RWPE1 (cell line): ENCODE data around the gene CNGA3.
A peak's percentile ranks its signal among the peaks of the same experiment; 100 is the strongest.

ENCODE experiments used
- CTCF ChIA-PET: fragments of 350-600 bp; sonication (Branson Sonifier 250); formaldehyde crosslinking; extraction: SDS; loops from one replicate; lab custom pipeline; 2021; lab: Yijun Ruan, JAX
- POLR2A ChIA-PET: fragments of 400-600 bp; formaldehyde crosslinking; extraction: SDS; loops from one replicate; lab custom pipeline; 2020; ENCODE audit warnings: antibody characterized with exemption; ENCODE audit not compliant: low non-redundant PET; lab: Yijun Ruan, JAX
- DNase-seq: peaks from one replicate; pipeline ENCODE4 v3.0.0; 2012; ENCODE audit warnings: low spot score
- H3K27ac ChIP-seq: fragments of 450-650 bp; 2 replicates; pipeline ENCODE4 v1.5.1; 2017
- TF ChIP-seq, protein P1 (sequence below): fragments of 450-650 bp; conservative IDR thresholded peaks from 2 replicates; pipeline ENCODE4 v1.5.1; 2017; ENCODE audit warnings: low read depth, mild to moderate bottlenecking

The CNGA3 gene

DNA sequence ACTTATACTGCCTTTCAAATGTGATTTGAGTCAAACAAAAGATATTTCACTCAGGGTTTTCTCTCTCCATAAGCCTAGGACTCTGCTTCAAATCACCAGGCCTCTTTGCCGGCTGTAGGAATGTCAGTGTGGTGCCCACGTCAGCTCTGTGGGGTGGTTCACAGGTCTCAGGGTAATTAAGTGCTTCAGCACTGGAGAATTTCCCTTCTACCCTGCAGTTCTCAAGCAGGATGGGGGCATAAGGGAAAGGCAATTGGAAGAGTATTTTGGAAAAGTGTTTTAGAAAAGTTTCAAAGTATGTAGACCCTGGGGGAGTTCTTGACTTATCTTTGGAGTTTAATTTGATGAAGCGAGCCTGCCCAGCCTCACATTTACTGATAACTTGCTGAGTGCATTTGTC, 9.6 kb downstream of the CNGA3 start:
- TF ChIP-seq, protein P1, sequence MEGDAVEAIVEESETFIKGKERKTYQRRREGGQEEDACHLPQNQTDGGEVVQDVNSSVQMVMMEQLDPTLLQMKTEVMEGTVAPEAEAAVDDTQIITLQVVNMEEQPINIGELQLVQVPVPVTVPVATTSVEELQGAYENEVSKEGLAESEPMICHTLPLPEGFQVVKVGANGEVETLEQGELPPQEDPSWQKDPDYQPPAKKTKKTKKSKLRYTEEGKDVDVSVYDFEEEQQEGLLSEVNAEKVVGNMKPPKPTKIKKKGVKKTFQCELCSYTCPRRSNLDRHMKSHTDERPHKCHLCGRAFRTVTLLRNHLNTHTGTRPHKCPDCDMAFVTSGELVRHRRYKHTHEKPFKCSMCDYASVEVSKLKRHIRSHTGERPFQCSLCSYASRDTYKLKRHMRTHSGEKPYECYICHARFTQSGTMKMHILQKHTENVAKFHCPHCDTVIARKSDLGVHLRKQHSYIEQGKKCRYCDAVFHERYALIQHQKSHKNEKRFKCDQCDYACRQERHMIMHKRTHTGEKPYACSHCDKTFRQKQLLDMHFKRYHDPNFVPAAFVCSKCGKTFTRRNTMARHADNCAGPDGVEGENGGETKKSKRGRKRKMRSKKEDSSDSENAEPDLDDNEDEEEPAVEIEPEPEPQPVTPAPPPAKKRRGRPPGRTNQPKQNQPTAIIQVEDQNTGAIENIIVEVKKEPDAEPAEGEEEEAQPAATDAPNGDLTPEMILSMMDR = no peak
- no peak for DNase-seq
- no peak overlapping the region for H3K27ac ChIP-seq
- ChIA-PET POLR2A (no interaction called here), CTCF (no interaction called here)

DNA sequence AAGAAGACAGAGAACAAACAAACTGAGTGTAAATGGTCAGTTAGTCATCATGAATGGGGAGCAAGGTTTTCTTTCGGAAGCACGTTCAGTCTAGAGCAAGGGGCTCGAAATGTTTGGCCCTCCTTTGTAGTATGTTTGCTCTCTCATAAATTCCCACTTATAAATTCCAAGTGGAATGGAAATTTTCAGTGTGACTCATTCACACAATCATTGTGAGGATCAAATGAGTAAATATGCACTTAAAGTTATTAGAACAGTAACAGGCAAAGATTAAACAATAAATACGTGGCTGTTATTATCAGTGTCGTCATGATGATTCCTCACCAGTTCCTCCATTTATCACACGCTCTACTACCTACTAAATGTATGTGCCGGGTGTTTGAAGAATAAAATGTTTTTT, 10.5 kb downstream of the CNGA3 start:
- ChIA-PET POLR2A (no interaction called here), CTCF (no interaction called here)
- DNase-seq = no peak
- H3K27ac ChIP-seq = no peak overlapping the region
- TF ChIP-seq, protein P1 = no peak

DNA sequence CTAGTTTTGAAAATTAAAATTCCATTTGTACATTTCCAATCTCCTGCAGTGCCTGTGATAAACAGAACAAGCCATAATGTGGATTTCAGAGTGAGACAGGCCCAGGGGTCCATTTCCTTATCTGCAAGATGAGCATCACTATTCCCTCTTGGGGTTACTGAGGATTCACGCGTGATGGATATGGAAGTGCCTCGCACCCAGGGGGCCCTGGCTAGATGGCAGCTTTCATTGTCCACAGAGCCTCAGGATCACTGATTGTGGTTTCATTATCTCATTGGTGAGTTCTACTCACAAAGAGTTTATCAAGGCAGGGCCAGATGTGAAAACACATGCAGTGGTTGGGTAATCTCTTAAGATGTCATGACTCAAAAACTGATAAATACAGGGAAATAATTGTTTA, 11.6 kb downstream of the CNGA3 start:
- POLR2A ChIA-PET = no interaction called here
- no peak for DNase-seq
- CTCF ChIA-PET = no interaction called here
- TF ChIP-seq, protein P1 = no peak
- H3K27ac ChIP-seq = no peak overlapping the region

DNA sequence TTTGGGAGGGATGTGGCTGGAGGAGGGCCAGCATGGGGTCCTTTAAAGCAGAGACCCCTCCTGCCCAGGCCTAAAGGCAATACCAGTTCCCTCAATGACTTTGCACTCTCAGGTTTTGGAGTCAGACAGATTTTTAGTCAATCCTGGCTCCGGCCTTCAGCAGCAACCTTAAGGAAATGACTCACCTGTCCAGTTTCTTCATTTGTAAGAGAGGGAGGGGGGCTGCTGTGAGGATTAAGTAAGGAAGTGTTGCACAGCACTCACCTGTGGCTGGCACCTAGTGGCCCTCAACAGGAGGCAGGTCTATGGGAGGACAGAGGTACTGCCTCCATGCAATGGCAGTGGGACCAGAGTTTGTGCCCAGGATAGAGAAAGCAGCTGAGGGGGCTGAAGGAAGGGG, 13.7 kb downstream of the CNGA3 start:
- H3K27ac ChIP-seq = no peak overlapping the region
- TF ChIP-seq, protein P1 = no peak
- ChIA-PET POLR2A (no interaction called here), CTCF (interaction anchor here (0.6 to 0.7 kb wide), 2 partner anchors 91 to 598 kb away, joined by 4 to 8 read pairs; no protein-coding TSS in a partner anchor)
- peak; percentile 35 for DNase-seq

DNA sequence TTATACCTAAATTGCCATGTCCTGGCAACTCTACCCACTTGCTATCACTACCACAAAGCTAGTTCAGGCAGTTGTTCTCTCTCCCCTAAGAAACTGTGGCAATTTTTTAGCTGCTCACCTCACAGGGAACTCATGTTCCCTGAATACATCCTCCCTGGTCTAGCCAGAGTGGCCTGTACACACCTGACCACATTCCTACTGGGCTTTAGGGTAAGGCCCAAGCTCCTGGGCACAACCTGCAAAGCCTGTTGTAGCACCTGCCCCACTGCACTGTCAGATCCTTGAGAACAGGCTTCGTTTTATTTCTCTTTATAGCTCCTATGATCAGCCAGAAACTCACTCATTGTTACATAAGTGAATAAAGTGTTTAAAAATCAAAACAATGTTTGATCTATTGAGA, 21.5 kb downstream of the CNGA3 start:
- ChIA-PET POLR2A (no interaction called here), CTCF (no interaction called here)
- TF ChIP-seq, protein P1 = no peak
- no peak overlapping the region for H3K27ac ChIP-seq
- DNase-seq = no peak

DNA sequence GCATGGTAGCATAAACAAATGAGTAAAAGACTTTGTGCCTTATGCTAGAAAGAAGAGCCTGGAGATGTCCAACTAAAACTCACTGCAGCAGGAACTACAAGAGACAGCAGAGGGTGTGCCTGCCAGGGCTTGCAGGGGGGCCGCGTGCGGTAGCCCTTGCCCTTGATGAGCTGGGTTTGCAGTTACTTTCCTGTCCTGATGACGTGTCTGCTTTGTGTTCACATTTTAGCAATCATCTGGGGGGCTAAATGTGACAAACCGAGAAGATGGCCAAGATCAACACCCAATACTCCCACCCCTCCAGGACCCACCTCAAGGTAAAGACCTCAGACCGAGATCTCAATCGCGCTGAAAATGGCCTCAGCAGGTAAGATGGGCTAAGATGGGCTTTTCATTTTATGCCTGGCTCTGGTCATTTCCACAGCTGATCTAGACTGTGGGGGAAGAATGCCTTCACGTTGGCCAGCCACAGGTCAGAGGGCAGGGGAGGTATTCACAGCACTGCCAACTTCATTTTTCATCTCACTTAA, 23.5 kb downstream of the CNGA3 start:
- ChIA-PET CTCF (interaction anchor here (0.6 kb wide), 1 partner anchor 18 kb away, joined by 4 read pairs; no protein-coding TSS in a partner anchor), POLR2A (no interaction called here)
- no peak overlapping the region for H3K27ac ChIP-seq
- TF ChIP-seq, protein P1 = no peak
- no peak for DNase-seq

DNA sequence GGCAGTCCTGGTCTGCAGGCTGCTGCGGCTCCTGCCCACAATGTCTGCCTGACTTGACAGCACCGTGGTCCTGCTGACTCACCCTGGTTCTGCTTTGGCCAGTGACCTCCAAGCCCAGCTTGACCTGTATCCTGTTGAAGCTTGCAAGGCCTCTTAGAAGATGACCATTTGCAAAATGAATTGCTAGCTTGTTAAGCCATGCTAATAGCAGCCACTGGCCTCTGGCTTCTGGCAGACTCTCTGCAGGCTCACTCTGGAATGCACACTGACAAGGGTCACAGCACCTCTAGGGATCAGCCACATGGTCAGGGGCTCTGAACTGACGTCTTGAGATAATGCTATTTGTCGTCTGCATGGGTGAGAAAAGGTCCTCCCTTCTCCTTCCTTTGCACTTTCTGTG, 25.9 kb downstream of the CNGA3 start:
- no peak for DNase-seq
- no peak overlapping the region for H3K27ac ChIP-seq
- CTCF ChIA-PET = interaction anchor here (0.9 kb wide), 1 partner anchor 13 kb away, joined by 3 read pairs; no protein-coding TSS in a partner anchor
- POLR2A ChIA-PET = no interaction called here
- TF ChIP-seq, protein P1 = no peak
